ENCODE measurements around the gene LCN2.

DNA sequence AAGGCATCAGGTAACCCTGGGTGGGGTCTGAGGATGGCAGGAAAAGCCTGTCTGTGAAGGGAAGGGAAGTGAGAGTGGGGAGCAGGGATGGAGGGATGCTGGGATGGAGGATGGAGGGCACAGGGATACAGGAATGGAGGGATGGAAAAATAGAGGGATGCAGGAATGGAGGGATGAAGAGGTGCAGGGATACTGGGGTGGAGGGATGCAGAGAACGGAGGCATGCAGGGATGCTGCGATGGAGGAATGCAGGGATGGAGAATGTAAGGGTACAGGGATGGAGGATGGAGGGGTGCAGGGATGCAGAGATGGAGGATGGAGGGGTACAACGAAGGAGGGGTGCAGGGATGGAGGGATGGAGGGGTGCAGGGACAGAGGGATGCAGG lies 30.8 kb upstream of the LCN2 start:
- TF ChIP-seq SRF (IDR thresholded peaks at IDR 0.05; ENCODE audit: low read depth in 2 of 2, low read length in 2 of 2) (no peak), POLR2AphosphoS2 (IDR thresholded peaks at IDR 0.05; ENCODE audit: low read depth, low read length) (no peak), POLR2A (IDR thresholded peaks at IDR 0.05; ENCODE audit: low read depth, low read length) (peak; percentile 27; the same call in 1 of the 2 replicates), RFX5 (IDR thresholded peaks at IDR 0.05; ENCODE audit: low read depth, low read length) (no peak), CREB1 (IDR thresholded peaks at IDR 0.05; ENCODE audit: low read depth) (no peak), RAD51 (IDR thresholded peaks at IDR 0.05) (no peak), GABPA (IDR thresholded peaks at IDR 0.05; ENCODE audit: low read depth) (no peak), CHD4 (IDR thresholded peaks at IDR 0.05) (no peak)
- TF ChIP-seq, protein P1, sequence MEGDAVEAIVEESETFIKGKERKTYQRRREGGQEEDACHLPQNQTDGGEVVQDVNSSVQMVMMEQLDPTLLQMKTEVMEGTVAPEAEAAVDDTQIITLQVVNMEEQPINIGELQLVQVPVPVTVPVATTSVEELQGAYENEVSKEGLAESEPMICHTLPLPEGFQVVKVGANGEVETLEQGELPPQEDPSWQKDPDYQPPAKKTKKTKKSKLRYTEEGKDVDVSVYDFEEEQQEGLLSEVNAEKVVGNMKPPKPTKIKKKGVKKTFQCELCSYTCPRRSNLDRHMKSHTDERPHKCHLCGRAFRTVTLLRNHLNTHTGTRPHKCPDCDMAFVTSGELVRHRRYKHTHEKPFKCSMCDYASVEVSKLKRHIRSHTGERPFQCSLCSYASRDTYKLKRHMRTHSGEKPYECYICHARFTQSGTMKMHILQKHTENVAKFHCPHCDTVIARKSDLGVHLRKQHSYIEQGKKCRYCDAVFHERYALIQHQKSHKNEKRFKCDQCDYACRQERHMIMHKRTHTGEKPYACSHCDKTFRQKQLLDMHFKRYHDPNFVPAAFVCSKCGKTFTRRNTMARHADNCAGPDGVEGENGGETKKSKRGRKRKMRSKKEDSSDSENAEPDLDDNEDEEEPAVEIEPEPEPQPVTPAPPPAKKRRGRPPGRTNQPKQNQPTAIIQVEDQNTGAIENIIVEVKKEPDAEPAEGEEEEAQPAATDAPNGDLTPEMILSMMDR (IDR thresholded peaks at IDR 0.05 in 2 of 3, conservative IDR thresholded peaks at IDR 0.05 in 1 of 3; ENCODE audit: control insufficient read depth in 2 of 3, extremely low read depth in 1 of 3, insufficient read depth in 1 of 3, low read depth in 3 of 3, low read length in 3 of 3): no peak
- TF ChIP-seq, protein P2, sequence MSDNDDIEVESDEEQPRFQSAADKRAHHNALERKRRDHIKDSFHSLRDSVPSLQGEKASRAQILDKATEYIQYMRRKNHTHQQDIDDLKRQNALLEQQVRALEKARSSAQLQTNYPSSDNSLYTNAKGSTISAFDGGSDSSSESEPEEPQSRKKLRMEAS (IDR thresholded peaks at IDR 0.05; ENCODE audit: low read depth, low read length): no peak
- TF ChIP-seq, protein P3, sequence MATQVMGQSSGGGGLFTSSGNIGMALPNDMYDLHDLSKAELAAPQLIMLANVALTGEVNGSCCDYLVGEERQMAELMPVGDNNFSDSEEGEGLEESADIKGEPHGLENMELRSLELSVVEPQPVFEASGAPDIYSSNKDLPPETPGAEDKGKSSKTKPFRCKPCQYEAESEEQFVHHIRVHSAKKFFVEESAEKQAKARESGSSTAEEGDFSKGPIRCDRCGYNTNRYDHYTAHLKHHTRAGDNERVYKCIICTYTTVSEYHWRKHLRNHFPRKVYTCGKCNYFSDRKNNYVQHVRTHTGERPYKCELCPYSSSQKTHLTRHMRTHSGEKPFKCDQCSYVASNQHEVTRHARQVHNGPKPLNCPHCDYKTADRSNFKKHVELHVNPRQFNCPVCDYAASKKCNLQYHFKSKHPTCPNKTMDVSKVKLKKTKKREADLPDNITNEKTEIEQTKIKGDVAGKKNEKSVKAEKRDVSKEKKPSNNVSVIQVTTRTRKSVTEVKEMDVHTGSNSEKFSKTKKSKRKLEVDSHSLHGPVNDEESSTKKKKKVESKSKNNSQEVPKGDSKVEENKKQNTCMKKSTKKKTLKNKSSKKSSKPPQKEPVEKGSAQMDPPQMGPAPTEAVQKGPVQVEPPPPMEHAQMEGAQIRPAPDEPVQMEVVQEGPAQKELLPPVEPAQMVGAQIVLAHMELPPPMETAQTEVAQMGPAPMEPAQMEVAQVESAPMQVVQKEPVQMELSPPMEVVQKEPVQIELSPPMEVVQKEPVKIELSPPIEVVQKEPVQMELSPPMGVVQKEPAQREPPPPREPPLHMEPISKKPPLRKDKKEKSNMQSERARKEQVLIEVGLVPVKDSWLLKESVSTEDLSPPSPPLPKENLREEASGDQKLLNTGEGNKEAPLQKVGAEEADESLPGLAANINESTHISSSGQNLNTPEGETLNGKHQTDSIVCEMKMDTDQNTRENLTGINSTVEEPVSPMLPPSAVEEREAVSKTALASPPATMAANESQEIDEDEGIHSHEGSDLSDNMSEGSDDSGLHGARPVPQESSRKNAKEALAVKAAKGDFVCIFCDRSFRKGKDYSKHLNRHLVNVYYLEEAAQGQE (IDR thresholded peaks at IDR 0.05; ENCODE audit: low read depth, low read length): no peak
- TF ChIP-seq, protein P4, sequence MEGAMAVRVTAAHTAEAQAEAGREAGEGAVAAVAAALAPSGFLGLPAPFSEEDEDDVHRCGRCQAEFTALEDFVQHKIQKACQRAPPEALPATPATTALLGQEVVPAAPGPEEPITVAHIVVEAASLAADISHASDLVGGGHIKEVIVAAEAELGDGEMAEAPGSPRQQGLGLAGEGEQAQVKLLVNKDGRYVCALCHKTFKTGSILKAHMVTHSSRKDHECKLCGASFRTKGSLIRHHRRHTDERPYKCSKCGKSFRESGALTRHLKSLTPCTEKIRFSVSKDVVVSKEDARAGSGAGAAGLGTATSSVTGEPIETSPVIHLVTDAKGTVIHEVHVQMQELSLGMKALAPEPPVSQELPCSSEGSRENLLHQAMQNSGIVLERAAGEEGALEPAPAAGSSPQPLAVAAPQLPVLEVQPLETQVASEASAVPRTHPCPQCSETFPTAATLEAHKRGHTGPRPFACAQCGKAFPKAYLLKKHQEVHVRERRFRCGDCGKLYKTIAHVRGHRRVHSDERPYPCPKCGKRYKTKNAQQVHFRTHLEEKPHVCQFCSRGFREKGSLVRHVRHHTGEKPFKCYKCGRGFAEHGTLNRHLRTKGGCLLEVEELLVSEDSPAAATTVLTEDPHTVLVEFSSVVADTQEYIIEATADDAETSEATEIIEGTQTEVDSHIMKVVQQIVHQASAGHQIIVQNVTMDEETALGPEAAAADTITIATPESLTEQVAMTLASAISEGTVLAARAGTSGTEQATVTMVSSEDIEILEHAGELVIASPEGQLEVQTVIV (IDR thresholded peaks at IDR 0.05; ENCODE audit: borderline replicate concordance, partially characterized antibody): no peak

Measured in GM12878 (cell line).